Coronary artery (tissue), 2 donors: ENCODE results near the gene EPB41L5.
"Not testable (repeated sequence)": the region's sequence is repeated elsewhere in the genome, so short reads cannot be mapped to it uniquely, and the experiment has no call there.

Experiments
- DNase-seq: peaks from one replicate; pipeline ENCODE4 v3.0.0-alpha.2; 2017; ENCODE audit warnings: low spot score
- H3K27ac ChIP-seq, 2 donors: fragments of 200-600 bp; sonication (generic); one replicate each; pipeline ENCODE4 v1.5.1; 2016 to 2019
- H3K4me3 ChIP-seq: fragments of 200-600 bp; sonication (generic); 2 replicates; pipeline ENCODE4 v1.5.1; 2016; ENCODE audit warnings: mild to moderate bottlenecking, moderate library complexity
- TF ChIP-seq, protein P1 (sequence below): fragments of 200-600 bp; sonication (generic); IDR thresholded peaks from one replicate; pipeline ENCODE4 v1.5.1; 2019; ENCODE audit warnings: antibody characterized with exemption

The EPB41L5 gene

DNA sequence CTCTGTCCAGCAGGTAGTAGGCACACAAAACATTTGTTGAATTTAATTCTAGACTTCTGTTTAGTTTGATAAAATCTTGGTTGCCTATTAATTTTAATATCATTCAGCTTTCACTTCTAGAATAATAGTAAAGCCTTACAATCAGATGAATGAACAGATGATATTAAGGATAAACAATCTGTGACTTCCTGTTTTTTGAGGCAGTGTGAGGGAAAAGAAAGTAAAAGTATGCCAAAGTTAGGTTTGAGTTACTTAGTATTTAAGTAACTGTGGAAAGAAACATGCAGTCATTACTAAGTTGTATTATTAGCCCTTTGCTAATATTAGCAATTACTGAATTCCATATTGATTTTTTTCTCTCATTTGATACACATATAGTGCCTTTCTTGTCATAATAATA is 31.5 kb downstream of the EPB41L5 start:
- Histone ChIP-seq H3K4me3 (no peak overlapping the region), H3K27ac (no peak overlapping the region)
- TF ChIP-seq, protein P1, sequence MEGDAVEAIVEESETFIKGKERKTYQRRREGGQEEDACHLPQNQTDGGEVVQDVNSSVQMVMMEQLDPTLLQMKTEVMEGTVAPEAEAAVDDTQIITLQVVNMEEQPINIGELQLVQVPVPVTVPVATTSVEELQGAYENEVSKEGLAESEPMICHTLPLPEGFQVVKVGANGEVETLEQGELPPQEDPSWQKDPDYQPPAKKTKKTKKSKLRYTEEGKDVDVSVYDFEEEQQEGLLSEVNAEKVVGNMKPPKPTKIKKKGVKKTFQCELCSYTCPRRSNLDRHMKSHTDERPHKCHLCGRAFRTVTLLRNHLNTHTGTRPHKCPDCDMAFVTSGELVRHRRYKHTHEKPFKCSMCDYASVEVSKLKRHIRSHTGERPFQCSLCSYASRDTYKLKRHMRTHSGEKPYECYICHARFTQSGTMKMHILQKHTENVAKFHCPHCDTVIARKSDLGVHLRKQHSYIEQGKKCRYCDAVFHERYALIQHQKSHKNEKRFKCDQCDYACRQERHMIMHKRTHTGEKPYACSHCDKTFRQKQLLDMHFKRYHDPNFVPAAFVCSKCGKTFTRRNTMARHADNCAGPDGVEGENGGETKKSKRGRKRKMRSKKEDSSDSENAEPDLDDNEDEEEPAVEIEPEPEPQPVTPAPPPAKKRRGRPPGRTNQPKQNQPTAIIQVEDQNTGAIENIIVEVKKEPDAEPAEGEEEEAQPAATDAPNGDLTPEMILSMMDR = no peak
- no peak for DNase-seq

DNA sequence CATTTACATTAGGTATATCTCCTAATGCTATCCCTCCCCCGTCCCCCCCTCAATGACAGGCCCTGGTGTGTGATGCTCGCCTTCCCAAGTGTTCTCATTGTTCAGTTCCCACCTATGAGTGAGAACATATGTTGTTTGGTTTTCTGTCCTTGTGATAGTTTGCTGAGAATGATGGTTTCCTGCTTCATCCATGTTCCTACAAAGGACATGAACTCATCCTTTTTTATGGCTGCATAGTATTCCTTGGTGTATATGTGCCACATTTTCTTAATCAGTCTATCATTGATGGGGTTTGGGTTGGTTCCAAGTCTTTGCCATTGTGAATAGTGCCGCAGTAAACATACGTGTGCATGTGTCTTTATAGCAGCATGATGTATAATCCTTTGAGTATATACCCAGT is 32.9 kb downstream of the EPB41L5 start:
- H3K4me3 ChIP-seq, DNase-seq, H3K27ac ChIP-seq: not testable (repeated sequence)

DNA sequence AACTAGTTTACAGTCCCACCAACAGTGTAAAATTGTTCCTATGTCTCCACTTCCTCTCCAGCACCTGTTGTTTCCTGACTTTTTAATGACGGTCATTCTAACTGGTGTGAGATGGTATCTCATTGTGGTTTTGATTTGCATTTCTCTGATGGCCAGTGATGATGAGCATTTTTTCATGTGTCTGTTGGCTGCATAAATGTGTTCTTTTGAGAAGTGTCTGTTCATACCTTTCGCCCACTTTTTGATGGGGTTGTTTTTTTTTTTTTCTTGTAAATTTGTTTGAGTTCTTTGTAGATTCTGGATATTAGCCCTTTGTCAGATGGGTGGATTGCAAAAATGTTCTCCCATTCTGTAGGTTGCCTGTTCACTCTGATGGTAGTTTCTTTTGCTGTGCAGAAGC is 33.4 kb downstream of the EPB41L5 start:
- H3K4me3 ChIP-seq, H3K27ac ChIP-seq, DNase-seq: not testable (repeated sequence)

DNA sequence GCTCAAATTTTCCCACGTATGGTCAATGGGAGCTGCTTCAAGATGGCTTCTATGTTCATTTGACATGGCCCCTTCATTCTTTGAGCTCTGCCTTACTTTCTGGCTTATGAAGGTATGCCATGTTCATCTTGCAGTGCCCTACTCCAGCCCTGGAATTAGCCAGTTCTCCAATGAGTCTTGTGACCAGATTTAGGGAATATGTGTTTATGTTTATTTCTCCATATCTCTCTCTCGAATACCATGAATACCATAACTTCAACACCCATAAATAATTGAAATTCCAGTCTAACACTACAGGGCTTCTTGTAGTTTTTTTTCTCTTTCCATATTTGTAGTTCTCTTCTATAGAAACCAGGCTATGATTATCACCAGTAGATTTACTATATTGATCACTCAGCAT is 39.7 kb downstream of the EPB41L5 start:
- no peak overlapping the region for H3K4me3 ChIP-seq
- TF ChIP-seq, protein P1 = no peak
- DNase-seq = no peak
- no peak overlapping the region for H3K27ac ChIP-seq

DNA sequence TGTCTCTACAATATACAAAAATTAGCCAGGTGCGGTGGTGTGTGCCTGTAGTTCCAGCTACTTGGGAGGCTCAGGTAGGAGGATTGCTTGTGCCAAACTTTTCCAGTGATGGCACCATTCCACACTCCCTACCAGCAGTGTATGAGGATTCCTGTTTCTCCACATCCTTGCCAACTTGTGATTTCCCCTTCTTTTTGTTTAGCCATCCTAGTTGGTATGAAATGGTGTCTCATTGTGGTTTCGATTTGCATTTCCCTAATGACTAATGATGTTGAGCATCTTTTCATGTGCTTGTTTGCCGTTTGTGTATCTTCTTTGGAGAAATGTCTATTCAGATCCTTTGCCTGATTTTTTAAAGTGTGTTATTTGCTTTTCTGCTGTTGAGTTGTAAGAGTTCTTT is 41.0 kb downstream of the EPB41L5 start:
- TF ChIP-seq, protein P1 = no peak
- H3K27ac ChIP-seq = no peak overlapping the region
- DNase-seq = no peak
- no peak overlapping the region for H3K4me3 ChIP-seq

DNA sequence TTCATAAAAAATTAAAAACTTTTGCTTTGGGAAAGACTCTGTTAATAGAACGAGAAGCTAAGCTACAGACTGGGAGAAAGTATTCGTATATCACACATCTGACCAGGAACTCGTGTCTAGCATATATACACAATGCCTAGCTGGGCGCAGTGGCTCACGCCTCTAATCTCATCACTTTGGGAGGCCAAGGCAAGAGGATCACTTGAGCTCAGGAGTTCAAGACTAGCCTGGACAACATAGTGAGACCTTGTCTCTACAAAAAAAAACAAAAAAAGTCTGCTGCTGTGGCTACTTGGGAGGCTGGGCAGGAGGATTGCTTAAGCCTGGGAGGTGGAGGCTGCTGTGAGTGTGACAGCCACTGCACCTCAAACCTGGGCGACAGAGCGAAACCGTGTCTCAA is 46.6 kb downstream of the EPB41L5 start:
- TF ChIP-seq, protein P1 = no peak
- H3K27ac ChIP-seq = no peak overlapping the region
- DNase-seq = no peak
- no peak overlapping the region for H3K4me3 ChIP-seq

DNA sequence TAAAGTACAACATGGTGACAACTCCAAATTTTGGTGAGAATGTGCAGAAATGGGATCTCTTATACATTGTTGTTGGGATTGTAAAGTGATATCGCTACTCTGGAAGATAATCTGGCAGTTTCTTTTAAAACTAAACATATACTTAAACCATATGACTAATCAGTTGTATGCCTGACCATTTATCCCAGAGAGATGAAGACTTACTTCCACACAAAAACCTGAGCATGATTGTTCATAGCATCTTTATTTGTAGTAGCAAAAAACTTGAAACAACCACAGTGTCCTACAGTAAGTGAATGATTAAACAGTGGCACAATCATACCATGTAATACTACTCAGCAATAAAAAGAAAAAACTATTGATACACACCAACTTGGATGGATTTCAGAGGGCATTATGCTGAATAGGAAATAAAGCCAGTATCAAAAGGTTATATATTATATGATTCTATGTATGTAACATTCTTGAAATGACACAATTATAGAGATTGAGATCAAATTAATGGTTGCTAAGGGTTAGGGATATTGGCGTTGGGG is 47.3 kb downstream of the EPB41L5 start:
- H3K4me3 ChIP-seq = no peak overlapping the region
- no peak for DNase-seq
- TF ChIP-seq, protein P1 = no peak
- no peak overlapping the region for H3K27ac ChIP-seq

DNA sequence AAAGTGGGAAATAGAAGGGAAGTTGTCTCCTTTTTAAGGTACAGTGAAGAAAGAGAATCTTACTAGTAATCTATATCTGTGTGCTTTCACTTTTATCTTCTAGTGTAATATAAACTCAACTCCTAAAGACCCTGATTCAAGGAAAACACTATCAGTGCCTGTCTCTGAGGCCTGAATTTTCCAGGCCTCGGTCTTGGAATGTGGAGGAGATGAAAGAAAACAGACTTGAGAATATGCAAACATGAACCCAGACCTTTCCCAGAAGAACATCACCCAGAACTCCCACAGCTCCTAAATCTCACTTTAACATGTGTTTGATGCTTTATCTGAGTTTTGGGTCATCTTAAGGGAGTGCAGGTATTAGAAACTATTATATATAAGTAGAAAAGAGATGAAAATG is 51.8 kb downstream of the EPB41L5 start:
- no peak overlapping the region for H3K4me3 ChIP-seq
- no peak for DNase-seq
- no peak overlapping the region for H3K27ac ChIP-seq
- TF ChIP-seq, protein P1 = no peak
